ENCODE results near the gene MARS1.

DNA sequence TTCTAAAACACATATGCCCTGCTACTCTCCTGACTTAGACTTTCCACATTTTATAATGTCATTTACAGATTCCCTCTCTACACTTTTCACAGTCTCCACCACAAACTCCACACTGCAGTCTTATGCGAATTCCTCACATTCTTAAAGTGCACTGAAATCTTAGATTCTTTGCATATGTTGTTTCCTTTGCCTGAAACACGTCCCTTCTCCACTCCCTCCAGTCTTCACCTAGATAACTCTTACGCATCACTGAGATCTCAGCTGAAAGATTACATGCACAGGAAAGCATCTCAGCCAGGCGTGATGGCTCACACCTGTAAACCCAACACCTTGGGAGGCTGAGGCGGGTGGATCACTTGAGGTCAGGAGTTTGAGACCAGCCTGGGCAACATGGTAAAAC lies 4.4 kb upstream of the MARS1 start:
- TF ChIP-seq, protein P1, sequence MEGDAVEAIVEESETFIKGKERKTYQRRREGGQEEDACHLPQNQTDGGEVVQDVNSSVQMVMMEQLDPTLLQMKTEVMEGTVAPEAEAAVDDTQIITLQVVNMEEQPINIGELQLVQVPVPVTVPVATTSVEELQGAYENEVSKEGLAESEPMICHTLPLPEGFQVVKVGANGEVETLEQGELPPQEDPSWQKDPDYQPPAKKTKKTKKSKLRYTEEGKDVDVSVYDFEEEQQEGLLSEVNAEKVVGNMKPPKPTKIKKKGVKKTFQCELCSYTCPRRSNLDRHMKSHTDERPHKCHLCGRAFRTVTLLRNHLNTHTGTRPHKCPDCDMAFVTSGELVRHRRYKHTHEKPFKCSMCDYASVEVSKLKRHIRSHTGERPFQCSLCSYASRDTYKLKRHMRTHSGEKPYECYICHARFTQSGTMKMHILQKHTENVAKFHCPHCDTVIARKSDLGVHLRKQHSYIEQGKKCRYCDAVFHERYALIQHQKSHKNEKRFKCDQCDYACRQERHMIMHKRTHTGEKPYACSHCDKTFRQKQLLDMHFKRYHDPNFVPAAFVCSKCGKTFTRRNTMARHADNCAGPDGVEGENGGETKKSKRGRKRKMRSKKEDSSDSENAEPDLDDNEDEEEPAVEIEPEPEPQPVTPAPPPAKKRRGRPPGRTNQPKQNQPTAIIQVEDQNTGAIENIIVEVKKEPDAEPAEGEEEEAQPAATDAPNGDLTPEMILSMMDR (conservative IDR thresholded peaks at IDR 0.05; ENCODE audit: low read depth, low read length), result no peak
- TF ChIP-seq EZH2phosphoT487 (IDR thresholded peaks at IDR 0.05; ENCODE audit: borderline replicate concordance, low read length) (no peak), EZH2 (IDR thresholded peaks at IDR 0.05; ENCODE audit: low read length, unreplicated experiment) (no peak)
